WTC11 (cell line): Measurements from ENCODE around the gene CAMKMT. TPM values are rescaled to one million over a fixed set of nuclear protein-coding genes. Genes with fewer than 3 reads are reported as not detected.

ENCODE experiments used
- ATAC-seq: fragments of 200-7000 bp; cut with Tn5 transposase; 2 replicates; pipeline ENCODE4 v1.10.0; 2021; ENCODE audit warnings: mild to moderate bottlenecking, moderate library complexity
- CTCF ChIA-PET: fragments of 300-600 bp; sonication (Branson Sonifier 250); formaldehyde crosslinking; loops from one replicate; lab custom pipeline; 2021; ENCODE audit warnings: antibody characterized with exemption; lab: Charles Lee
- POLR2A ChIA-PET: fragments of 350-600 bp; sonication (Branson Sonifier 250); formaldehyde crosslinking; loops from one replicate; lab custom pipeline; 2021; ENCODE audit warnings: antibody characterized with exemption; lab: Charles Lee
- DNase-seq: peaks from one replicate; pipeline ENCODE4 v3.0.0; 2021; ENCODE audit warnings: low spot score
- H3K27ac Mint-ChIP-seq: 2 replicates; pipeline ENCODE4 v1.8.0; 2021; ENCODE audit warnings: mixed read lengths
- H3K27me3 Mint-ChIP-seq: 2 replicates; pipeline ENCODE4 v1.8.0; 2021; ENCODE audit warnings: low read depth, mild to moderate bottlenecking, moderate library complexity, mixed read lengths
- H3K36me3 Mint-ChIP-seq: 2 replicates; pipeline ENCODE4 v1.8.0; 2021; ENCODE audit warnings: mixed read lengths
- H3K4me1 Mint-ChIP-seq: 2 replicates; pipeline ENCODE4 v1.8.0; 2022; ENCODE audit warnings: mixed read lengths
- H3K4me3 Mint-ChIP-seq: 2 replicates; pipeline ENCODE4 v1.8.0; 2021; ENCODE audit warnings: mild to moderate bottlenecking, moderate library complexity, mixed read lengths
- H3K9me3 Mint-ChIP-seq: 2 replicates; pipeline ENCODE4 v1.8.0; 2021; ENCODE audit warnings: mixed read lengths
- AFF4 ChIP-seq: sonication (generic); formaldehyde crosslinking; IDR thresholded peaks from 2 replicates; pipeline ENCODE4 v1.8.1; 2023; ENCODE audit warnings: mild to moderate bottlenecking, missing genetic modification reagents, borderline replicate concordance
- CBFB ChIP-seq: sonication (generic); formaldehyde crosslinking; IDR thresholded peaks from 2 replicates; pipeline ENCODE4 v1.8.1; 2022; ENCODE audit warnings: mild to moderate bottlenecking, low read depth, missing genetic modification reagents
- E2F5 ChIP-seq: sonication (generic); formaldehyde crosslinking; IDR thresholded peaks from 2 replicates; pipeline ENCODE4 v1.8.1; 2022; ENCODE audit warnings: mild to moderate bottlenecking, moderate library complexity, missing genetic modification reagents
- ETV6 ChIP-seq: sonication (generic); formaldehyde crosslinking; IDR thresholded peaks from 2 replicates; pipeline ENCODE4 v1.8.1; 2022; ENCODE audit warnings: mild to moderate bottlenecking, missing genetic modification reagents
- FOXK1 ChIP-seq: sonication (generic); formaldehyde crosslinking; IDR thresholded peaks from 2 replicates; pipeline ENCODE4 v1.8.0; 2022; ENCODE audit warnings: mild to moderate bottlenecking, moderate library complexity, missing genetic modification reagents
- GRHL2 ChIP-seq: fragments of 250-450 bp; sonication (Bioruptor Pico); IDR thresholded peaks from 2 replicates; pipeline ENCODE4 v1.8.0; 2022; ENCODE audit warnings: mild to moderate bottlenecking, moderate library complexity; ENCODE audit not compliant: insufficient replicate concordance, severe bottlenecking
- HMGA2 ChIP-seq: fragments of 250-450 bp; sonication (Bioruptor Pico); IDR thresholded peaks from 2 replicates; pipeline ENCODE4 v1.4.0; 2021; ENCODE audit warnings: mild to moderate bottlenecking, moderate library complexity
- NR2C2 ChIP-seq: sonication (generic); formaldehyde crosslinking; IDR thresholded peaks from 2 replicates; pipeline ENCODE4 v1.8.0; 2022; ENCODE audit warnings: mild to moderate bottlenecking, missing genetic modification reagents
- OVOL2 ChIP-seq: fragments of 250-450 bp; sonication (Bioruptor Pico); IDR thresholded peaks from 2 replicates; pipeline ENCODE4 v1.9.0; 2021; ENCODE audit warnings: mild to moderate bottlenecking, borderline replicate concordance
- SMAD3 ChIP-seq: sonication (generic); formaldehyde crosslinking; IDR thresholded peaks from 2 replicates; pipeline ENCODE4 v1.8.0; 2022; ENCODE audit warnings: missing genetic modification reagents, mild to moderate bottlenecking, borderline replicate concordance
- TCF7 ChIP-seq: sonication (generic); formaldehyde crosslinking; IDR thresholded peaks from 2 replicates; pipeline ENCODE4 v1.8.0; 2022; ENCODE audit warnings: mild to moderate bottlenecking, low read depth, missing genetic modification reagents, moderate library complexity
- TP53 ChIP-seq: sonication (generic); formaldehyde crosslinking; IDR thresholded peaks from 2 replicates; pipeline ENCODE4 v1.8.1; 2023; ENCODE audit warnings: mild to moderate bottlenecking, missing genetic modification reagents
- ZBTB21 ChIP-seq: sonication (generic); formaldehyde crosslinking; IDR thresholded peaks from 2 replicates; pipeline ENCODE4 v1.8.1; 2023; ENCODE audit warnings: mild to moderate bottlenecking, missing genetic modification reagents, borderline replicate concordance
- ZBTB43 ChIP-seq: sonication (generic); formaldehyde crosslinking; IDR thresholded peaks from 2 replicates; pipeline ENCODE4 v1.8.1; 2023; ENCODE audit warnings: mild to moderate bottlenecking, missing genetic modification reagents
- ZNF121 ChIP-seq: sonication (generic); formaldehyde crosslinking; IDR thresholded peaks from 2 replicates; pipeline ENCODE4 v1.8.0; 2023; ENCODE audit warnings: missing genetic modification reagents
- ZNF138 ChIP-seq: sonication (generic); formaldehyde crosslinking; conservative IDR thresholded peaks from 2 replicates; pipeline ENCODE4 v1.8.1; 2022; ENCODE audit warnings: mild to moderate bottlenecking, moderate library complexity, missing genetic modification reagents
- ZNF423 ChIP-seq: fragments of 250-450 bp; sonication (Bioruptor Pico); IDR thresholded peaks from 2 replicates; pipeline ENCODE4 v2.1.2; 2022; ENCODE audit warnings: mild to moderate bottlenecking, moderate library complexity
- total RNA-seq: library from RNA; stranded (reverse); gene quantifications from 3 replicates; pipeline ENCODE4 v1.2.3, GENCODE V29; 2021
- TF ChIP-seq, protein P1 (sequence below): fragments of 250-450 bp; sonication (Bioruptor Pico); IDR thresholded peaks from 2 replicates; pipeline ENCODE4 v1.9.0; 2021; ENCODE audit warnings: mild to moderate bottlenecking
- TF ChIP-seq, protein P2 (sequence below): sonication (generic); formaldehyde crosslinking; IDR thresholded peaks from 2 replicates; pipeline ENCODE4 v1.8.0; 2023; ENCODE audit warnings: missing genetic modification reagents
- TF ChIP-seq, protein P3 (sequence below): sonication (generic); formaldehyde crosslinking; IDR thresholded peaks from 2 replicates; pipeline ENCODE4 v1.8.0; 2022; ENCODE audit warnings: missing genetic modification reagents
- TF ChIP-seq, protein P4 (sequence below): sonication (generic); formaldehyde crosslinking; IDR thresholded peaks from 2 replicates; pipeline ENCODE4 v1.8.1; 2022; ENCODE audit warnings: mild to moderate bottlenecking, missing genetic modification reagents, moderate library complexity, borderline replicate concordance

CAMKMT gene
- total RNA-seq, 1 experiment from 2014 or later, result 20.6 TPM

GRCh38 chr2:44315945-44316344 is 45.8 kb upstream of the CAMKMT start:
- CTCF ChIA-PET, result interaction anchor here (0.7 to 1.5 kb wide), 3 partner anchors 20 to 639 kb away, joined by 3 to 5 read pairs (median 3); no protein-coding TSS in a partner anchor
- Mint-ChIP-seq H3K9me3 (peaks cover 15% of the 10 kb centered on the region), H3K27ac (peak overlapping the region; percentile 6; the same call in 1 of the 2 replicates), H3K4me1 (no peaks in the 10 kb centered on the region), H3K27me3 (no peaks in the 10 kb centered on the region), H3K4me3 (no peak overlapping the region), H3K36me3 (peaks cover 36% of the 10 kb centered on the region)
- POLR2A ChIA-PET, result interaction anchor here (0.6 kb wide), 2 partner anchors 308 to 582 kb away, joined by 3 to 6 read pairs; no protein-coding TSS in a partner anchor
- no peak for DNase-seq
- TF ChIP-seq, protein P1, sequence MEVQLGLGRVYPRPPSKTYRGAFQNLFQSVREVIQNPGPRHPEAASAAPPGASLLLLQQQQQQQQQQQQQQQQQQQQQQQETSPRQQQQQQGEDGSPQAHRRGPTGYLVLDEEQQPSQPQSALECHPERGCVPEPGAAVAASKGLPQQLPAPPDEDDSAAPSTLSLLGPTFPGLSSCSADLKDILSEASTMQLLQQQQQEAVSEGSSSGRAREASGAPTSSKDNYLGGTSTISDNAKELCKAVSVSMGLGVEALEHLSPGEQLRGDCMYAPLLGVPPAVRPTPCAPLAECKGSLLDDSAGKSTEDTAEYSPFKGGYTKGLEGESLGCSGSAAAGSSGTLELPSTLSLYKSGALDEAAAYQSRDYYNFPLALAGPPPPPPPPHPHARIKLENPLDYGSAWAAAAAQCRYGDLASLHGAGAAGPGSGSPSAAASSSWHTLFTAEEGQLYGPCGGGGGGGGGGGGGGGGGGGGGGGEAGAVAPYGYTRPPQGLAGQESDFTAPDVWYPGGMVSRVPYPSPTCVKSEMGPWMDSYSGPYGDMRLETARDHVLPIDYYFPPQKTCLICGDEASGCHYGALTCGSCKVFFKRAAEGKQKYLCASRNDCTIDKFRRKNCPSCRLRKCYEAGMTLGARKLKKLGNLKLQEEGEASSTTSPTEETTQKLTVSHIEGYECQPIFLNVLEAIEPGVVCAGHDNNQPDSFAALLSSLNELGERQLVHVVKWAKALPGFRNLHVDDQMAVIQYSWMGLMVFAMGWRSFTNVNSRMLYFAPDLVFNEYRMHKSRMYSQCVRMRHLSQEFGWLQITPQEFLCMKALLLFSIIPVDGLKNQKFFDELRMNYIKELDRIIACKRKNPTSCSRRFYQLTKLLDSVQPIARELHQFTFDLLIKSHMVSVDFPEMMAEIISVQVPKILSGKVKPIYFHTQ (CRISPR knock-in tag), result no peak
- TF ChIP-seq ETV6 (CRISPR knock-in tag) (no peak), ZNF138 (CRISPR knock-in tag) (no peak), ZBTB43 (CRISPR knock-in tag) (no peak), OVOL2 (no peak), HMGA2 (no peak), ZNF121 (no peak), TP53 (CRISPR knock-in tag) (no peak)
- TF ChIP-seq, protein P2, sequence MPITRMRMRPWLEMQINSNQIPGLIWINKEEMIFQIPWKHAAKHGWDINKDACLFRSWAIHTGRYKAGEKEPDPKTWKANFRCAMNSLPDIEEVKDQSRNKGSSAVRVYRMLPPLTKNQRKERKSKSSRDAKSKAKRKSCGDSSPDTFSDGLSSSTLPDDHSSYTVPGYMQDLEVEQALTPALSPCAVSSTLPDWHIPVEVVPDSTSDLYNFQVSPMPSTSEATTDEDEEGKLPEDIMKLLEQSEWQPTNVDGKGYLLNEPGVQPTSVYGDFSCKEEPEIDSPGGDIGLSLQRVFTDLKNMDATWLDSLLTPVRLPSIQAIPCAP (CRISPR knock-in tag), result no peak
- TF ChIP-seq, protein P3, sequence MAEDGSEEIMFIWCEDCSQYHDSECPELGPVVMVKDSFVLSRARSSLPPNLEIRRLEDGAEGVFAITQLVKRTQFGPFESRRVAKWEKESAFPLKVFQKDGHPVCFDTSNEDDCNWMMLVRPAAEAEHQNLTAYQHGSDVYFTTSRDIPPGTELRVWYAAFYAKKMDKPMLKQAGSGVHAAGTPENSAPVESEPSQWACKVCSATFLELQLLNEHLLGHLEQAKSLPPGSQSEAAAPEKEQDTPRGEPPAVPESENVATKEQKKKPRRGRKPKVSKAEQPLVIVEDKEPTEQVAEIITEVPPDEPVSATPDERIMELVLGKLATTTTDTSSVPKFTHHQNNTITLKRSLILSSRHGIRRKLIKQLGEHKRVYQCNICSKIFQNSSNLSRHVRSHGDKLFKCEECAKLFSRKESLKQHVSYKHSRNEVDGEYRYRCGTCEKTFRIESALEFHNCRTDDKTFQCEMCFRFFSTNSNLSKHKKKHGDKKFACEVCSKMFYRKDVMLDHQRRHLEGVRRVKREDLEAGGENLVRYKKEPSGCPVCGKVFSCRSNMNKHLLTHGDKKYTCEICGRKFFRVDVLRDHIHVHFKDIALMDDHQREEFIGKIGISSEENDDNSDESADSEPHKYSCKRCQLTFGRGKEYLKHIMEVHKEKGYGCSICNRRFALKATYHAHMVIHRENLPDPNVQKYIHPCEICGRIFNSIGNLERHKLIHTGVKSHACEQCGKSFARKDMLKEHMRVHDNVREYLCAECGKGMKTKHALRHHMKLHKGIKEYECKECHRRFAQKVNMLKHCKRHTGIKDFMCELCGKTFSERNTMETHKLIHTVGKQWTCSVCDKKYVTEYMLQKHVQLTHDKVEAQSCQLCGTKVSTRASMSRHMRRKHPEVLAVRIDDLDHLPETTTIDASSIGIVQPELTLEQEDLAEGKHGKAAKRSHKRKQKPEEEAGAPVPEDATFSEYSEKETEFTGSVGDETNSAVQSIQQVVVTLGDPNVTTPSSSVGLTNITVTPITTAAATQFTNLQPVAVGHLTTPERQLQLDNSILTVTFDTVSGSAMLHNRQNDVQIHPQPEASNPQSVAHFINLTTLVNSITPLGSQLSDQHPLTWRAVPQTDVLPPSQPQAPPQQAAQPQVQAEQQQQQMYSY (CRISPR knock-in tag), result no peak
- no peak for ATAC-seq

- Mint-ChIP-seq H3K4me3 (no peak overlapping the region), H3K4me1 (no peaks in the 10 kb centered on the region), H3K27ac (no peak overlapping the region), H3K36me3 (peaks cover 33% of the 10 kb centered on the region), H3K9me3 (no peaks in the 10 kb centered on the region), H3K27me3 (no peaks in the 10 kb centered on the region)
- CTCF ChIA-PET, result interaction anchor here (1.2 kb wide), 1 partner anchor 443 kb away, joined by 3 read pairs; no protein-coding TSS in a partner anchor
- POLR2A ChIA-PET, result no interaction called here
- ATAC-seq, result no peak
- no peak for DNase-seq
- TF ChIP-seq TCF7 (CRISPR knock-in tag), result no peak
- TF ChIP-seq GRHL2 (CRISPR knock-in tag), result no peak
- no peak for TF ChIP-seq AFF4 (CRISPR knock-in tag)
- no peak for TF ChIP-seq SMAD3 (CRISPR knock-in tag)
- TF ChIP-seq ZNF423 (CRISPR knock-in tag), result no peak
- TF ChIP-seq, protein P4, sequence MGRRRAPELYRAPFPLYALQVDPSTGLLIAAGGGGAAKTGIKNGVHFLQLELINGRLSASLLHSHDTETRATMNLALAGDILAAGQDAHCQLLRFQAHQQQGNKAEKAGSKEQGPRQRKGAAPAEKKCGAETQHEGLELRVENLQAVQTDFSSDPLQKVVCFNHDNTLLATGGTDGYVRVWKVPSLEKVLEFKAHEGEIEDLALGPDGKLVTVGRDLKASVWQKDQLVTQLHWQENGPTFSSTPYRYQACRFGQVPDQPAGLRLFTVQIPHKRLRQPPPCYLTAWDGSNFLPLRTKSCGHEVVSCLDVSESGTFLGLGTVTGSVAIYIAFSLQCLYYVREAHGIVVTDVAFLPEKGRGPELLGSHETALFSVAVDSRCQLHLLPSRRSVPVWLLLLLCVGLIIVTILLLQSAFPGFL (CRISPR knock-in tag), result no peak
- TF ChIP-seq CBFB (CRISPR knock-in tag), result no peak
- no peak for TF ChIP-seq E2F5
- TF ChIP-seq FOXK1, result no peak
- no peak for TF ChIP-seq NR2C2 (CRISPR knock-in tag)
- TF ChIP-seq ZNF121, result no peak
- no peak for TF ChIP-seq ZBTB21
Observed at GRCh38 chr2:44320832-44321231, 40.9 kb upstream of the CAMKMT start.
